WTC11 (cell line): ENCODE measurements around the gene ZSWIM3. TPM values are rescaled to one million over a fixed set of nuclear protein-coding genes. Genes with fewer than 3 reads are reported as not detected.

Source experiments
- ATF1 ChIP-seq: sonication (generic); formaldehyde crosslinking; IDR thresholded peaks from 2 replicates; pipeline ENCODE4 v1.8.1; 2023; ENCODE audit warnings: mild to moderate bottlenecking, moderate library complexity, missing genetic modification reagents
- ELF4 ChIP-seq: sonication (generic); formaldehyde crosslinking; IDR thresholded peaks from 2 replicates; pipeline ENCODE4 v1.8.1; 2022; ENCODE audit warnings: low read depth, mild to moderate bottlenecking, moderate library complexity, missing genetic modification reagents
- FOXK1 ChIP-seq: sonication (generic); formaldehyde crosslinking; IDR thresholded peaks from 2 replicates; pipeline ENCODE4 v1.8.0; 2022; ENCODE audit warnings: mild to moderate bottlenecking, moderate library complexity, missing genetic modification reagents
- FOXP1 ChIP-seq: sonication (generic); formaldehyde crosslinking; IDR thresholded peaks from 2 replicates; pipeline ENCODE4 v1.8.0; 2022; ENCODE audit warnings: missing genetic modification reagents, mild to moderate bottlenecking, moderate library complexity, borderline replicate concordance
- GABPB1 ChIP-seq: sonication (generic); formaldehyde crosslinking; IDR thresholded peaks from 2 replicates; pipeline ENCODE4 v1.8.1; 2023; ENCODE audit warnings: mild to moderate bottlenecking, missing genetic modification reagents
- JAZF1 ChIP-seq: fragments of 250-450 bp; sonication (Bioruptor Pico); IDR thresholded peaks from 2 replicates; pipeline ENCODE4 v1.9.0; 2021; ENCODE audit warnings: moderate library complexity, mild to moderate bottlenecking, inconsistent platforms
- MYBL2 ChIP-seq: sonication (generic); formaldehyde crosslinking; IDR thresholded peaks from 2 replicates; pipeline ENCODE4 v1.8.1; 2023; ENCODE audit warnings: mild to moderate bottlenecking, moderate library complexity, missing genetic modification reagents
- NFATC4 ChIP-seq: fragments of 250-450 bp; sonication (Bioruptor Pico); IDR thresholded peaks from 2 replicates; pipeline ENCODE4 v1.9.0; 2021; ENCODE audit warnings: mild to moderate bottlenecking
- NFYB ChIP-seq: sonication (generic); formaldehyde crosslinking; conservative IDR thresholded peaks from 2 replicates; pipeline ENCODE4 v1.8.0; 2022; ENCODE audit warnings: low read depth, missing genetic modification reagents
- RELA ChIP-seq: sonication (generic); formaldehyde crosslinking; IDR thresholded peaks from 2 replicates; pipeline ENCODE4 v1.8.1; 2022; ENCODE audit warnings: missing genetic modification reagents, mild to moderate bottlenecking, borderline replicate concordance
- RORB ChIP-seq: fragments of 250-450 bp; sonication (Bioruptor Pico); IDR thresholded peaks from 2 replicates; pipeline ENCODE4 v1.9.0; 2021; ENCODE audit warnings: mild to moderate bottlenecking
- SOX15 ChIP-seq: fragments of 250-450 bp; sonication (Bioruptor Pico); IDR thresholded peaks from 2 replicates; pipeline ENCODE4 v1.9.0; 2021; ENCODE audit warnings: mild to moderate bottlenecking
- TEAD4 ChIP-seq: sonication (generic); formaldehyde crosslinking; IDR thresholded peaks from 2 replicates; pipeline ENCODE4 v1.8.0; 2022; ENCODE audit warnings: mild to moderate bottlenecking, missing genetic modification reagents
- ZNF232 ChIP-seq: sonication (generic); formaldehyde crosslinking; IDR thresholded peaks from 2 replicates; pipeline ENCODE4 v1.8.0; 2022; ENCODE audit warnings: mild to moderate bottlenecking, missing genetic modification reagents
- ZNF263 ChIP-seq: sonication (generic); formaldehyde crosslinking; IDR thresholded peaks from 2 replicates; pipeline ENCODE4 v1.8.1; 2022; ENCODE audit warnings: low read depth, mild to moderate bottlenecking, moderate library complexity, missing genetic modification reagents
- total RNA-seq: library from RNA; stranded (reverse); gene quantifications from 3 replicates; pipeline ENCODE4 v1.2.3, GENCODE V29; 2021
- TF ChIP-seq, protein P1 (sequence below): sonication (generic); formaldehyde crosslinking; conservative IDR thresholded peaks from 2 replicates; pipeline ENCODE4 v1.8.1; 2022; ENCODE audit warnings: mild to moderate bottlenecking, missing genetic modification reagents
- TF ChIP-seq, protein P2 (sequence below): sonication (generic); formaldehyde crosslinking; IDR thresholded peaks from 2 replicates; pipeline ENCODE4 v1.8.1; 2022; ENCODE audit warnings: mild to moderate bottlenecking, missing genetic modification reagents, moderate library complexity, borderline replicate concordance
- TF ChIP-seq, protein P3 (sequence below): sonication (generic); formaldehyde crosslinking; IDR thresholded peaks from 2 replicates; pipeline ENCODE4 v1.8.1; 2023; ENCODE audit warnings: mild to moderate bottlenecking, missing genetic modification reagents, borderline replicate concordance
- TF ChIP-seq, protein P4 (sequence below): sonication (generic); formaldehyde crosslinking; IDR thresholded peaks from 2 replicates; pipeline ENCODE4 v1.8.1; 2023; ENCODE audit warnings: mild to moderate bottlenecking, missing genetic modification reagents, moderate library complexity
- TF ChIP-seq, protein P5 (sequence below): fragments of 200-600 bp; IDR thresholded peaks from 2 replicates; pipeline ENCODE4 v1.8.0; 2022; ENCODE audit warnings: antibody characterized with exemption
- TF ChIP-seq, protein P6 (sequence below): fragments of 250-450 bp; sonication (Bioruptor Pico); IDR thresholded peaks from 2 replicates; pipeline ENCODE4 v1.8.0; 2021; ENCODE audit warnings: mild to moderate bottlenecking
- TF ChIP-seq, protein P7 (sequence below): sonication (generic); formaldehyde crosslinking; IDR thresholded peaks from 2 replicates; pipeline ENCODE4 v1.8.0; 2023; ENCODE audit warnings: missing genetic modification reagents, mild to moderate bottlenecking, borderline replicate concordance
- TF ChIP-seq, protein P8 (sequence below): sonication (generic); formaldehyde crosslinking; IDR thresholded peaks from 2 replicates; pipeline ENCODE4 v1.8.1; 2023; ENCODE audit warnings: mild to moderate bottlenecking, missing genetic modification reagents

ZSWIM3 gene
- total RNA-seq, 1 experiment from 2014 or later: 3.4 TPM

DNA sequence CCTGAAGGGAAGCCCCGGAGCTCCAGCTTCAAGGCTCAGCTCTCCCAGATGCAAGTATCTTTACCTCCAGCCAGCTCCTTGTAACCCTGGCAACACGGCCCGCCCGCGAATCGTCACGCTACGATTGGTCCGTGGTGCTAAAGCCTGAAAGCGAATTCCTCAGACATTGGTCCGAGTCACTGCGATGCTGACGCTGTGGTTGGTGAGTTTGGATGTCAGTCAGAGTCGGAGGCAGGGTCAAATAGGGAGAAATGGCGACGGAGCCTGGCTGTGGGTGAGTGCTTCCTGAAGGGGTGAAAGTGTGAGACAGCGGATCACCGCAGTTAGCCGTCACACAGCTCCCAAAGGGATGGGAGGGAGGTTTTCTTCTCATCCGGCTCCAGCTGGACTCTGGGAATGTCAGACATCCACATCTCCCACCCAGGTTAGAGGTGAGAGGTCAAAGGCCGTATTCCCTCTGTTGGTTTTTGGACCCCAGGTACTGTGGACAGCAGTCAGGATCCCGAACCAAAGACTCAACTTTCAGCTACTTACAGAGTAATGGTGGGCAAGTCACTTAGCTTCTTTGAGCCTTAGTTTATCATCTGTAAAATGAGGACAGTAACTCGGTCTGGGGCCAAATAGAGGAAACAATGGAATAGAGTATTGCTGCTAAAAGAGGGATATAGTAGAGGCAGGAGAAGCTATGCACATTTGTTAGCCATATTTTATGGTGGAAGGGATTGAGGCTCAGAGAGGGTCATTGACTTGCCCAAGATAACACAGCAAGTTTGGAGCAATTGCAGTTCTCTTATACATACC lies 23.8 kb downstream of the ZSWIM3 start, which contains the start of gene ZSWIM1 (continued):
- TF ChIP-seq, protein P1, sequence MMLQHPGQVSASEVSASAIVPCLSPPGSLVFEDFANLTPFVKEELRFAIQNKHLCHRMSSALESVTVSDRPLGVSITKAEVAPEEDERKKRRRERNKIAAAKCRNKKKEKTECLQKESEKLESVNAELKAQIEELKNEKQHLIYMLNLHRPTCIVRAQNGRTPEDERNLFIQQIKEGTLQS (CRISPR knock-in tag): no peak
- TF ChIP-seq NFYB (peak; percentile 97), FOXK1 (CRISPR knock-in tag) (no peak), MYBL2 (no peak), ZNF232 (CRISPR knock-in tag) (no peak), FOXP1 (CRISPR knock-in tag) (no peak), SOX15 (CRISPR knock-in tag) (no peak), JAZF1 (CRISPR knock-in tag) (no peak), GABPB1 (CRISPR knock-in tag) (peak; percentile 24; the same call in 1 of the 2 replicates), NFATC4 (no peak), ZNF263 (CRISPR knock-in tag) (no peak), RELA (no peak), TEAD4 (CRISPR knock-in tag) (no peak), ELF4 (CRISPR knock-in tag) (no peak), ATF1 (CRISPR knock-in tag) (no peak), RORB (no peak)
- TF ChIP-seq, protein P2, sequence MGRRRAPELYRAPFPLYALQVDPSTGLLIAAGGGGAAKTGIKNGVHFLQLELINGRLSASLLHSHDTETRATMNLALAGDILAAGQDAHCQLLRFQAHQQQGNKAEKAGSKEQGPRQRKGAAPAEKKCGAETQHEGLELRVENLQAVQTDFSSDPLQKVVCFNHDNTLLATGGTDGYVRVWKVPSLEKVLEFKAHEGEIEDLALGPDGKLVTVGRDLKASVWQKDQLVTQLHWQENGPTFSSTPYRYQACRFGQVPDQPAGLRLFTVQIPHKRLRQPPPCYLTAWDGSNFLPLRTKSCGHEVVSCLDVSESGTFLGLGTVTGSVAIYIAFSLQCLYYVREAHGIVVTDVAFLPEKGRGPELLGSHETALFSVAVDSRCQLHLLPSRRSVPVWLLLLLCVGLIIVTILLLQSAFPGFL: no peak
- TF ChIP-seq, protein P3, sequence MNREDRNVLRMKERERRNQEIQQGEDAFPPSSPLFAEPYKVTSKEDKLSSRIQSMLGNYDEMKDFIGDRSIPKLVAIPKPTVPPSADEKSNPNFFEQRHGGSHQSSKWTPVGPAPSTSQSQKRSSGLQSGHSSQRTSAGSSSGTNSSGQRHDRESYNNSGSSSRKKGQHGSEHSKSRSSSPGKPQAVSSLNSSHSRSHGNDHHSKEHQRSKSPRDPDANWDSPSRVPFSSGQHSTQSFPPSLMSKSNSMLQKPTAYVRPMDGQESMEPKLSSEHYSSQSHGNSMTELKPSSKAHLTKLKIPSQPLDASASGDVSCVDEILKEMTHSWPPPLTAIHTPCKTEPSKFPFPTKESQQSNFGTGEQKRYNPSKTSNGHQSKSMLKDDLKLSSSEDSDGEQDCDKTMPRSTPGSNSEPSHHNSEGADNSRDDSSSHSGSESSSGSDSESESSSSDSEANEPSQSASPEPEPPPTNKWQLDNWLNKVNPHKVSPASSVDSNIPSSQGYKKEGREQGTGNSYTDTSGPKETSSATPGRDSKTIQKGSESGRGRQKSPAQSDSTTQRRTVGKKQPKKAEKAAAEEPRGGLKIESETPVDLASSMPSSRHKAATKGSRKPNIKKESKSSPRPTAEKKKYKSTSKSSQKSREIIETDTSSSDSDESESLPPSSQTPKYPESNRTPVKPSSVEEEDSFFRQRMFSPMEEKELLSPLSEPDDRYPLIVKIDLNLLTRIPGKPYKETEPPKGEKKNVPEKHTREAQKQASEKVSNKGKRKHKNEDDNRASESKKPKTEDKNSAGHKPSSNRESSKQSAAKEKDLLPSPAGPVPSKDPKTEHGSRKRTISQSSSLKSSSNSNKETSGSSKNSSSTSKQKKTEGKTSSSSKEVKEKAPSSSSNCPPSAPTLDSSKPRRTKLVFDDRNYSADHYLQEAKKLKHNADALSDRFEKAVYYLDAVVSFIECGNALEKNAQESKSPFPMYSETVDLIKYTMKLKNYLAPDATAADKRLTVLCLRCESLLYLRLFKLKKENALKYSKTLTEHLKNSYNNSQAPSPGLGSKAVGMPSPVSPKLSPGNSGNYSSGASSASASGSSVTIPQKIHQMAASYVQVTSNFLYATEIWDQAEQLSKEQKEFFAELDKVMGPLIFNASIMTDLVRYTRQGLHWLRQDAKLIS (CRISPR knock-in tag): no peak
- TF ChIP-seq, protein P4, sequence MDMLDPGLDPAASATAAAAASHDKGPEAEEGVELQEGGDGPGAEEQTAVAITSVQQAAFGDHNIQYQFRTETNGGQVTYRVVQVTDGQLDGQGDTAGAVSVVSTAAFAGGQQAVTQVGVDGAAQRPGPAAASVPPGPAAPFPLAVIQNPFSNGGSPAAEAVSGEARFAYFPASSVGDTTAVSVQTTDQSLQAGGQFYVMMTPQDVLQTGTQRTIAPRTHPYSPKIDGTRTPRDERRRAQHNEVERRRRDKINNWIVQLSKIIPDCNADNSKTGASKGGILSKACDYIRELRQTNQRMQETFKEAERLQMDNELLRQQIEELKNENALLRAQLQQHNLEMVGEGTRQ (CRISPR knock-in tag): no peak
- TF ChIP-seq, protein P5, sequence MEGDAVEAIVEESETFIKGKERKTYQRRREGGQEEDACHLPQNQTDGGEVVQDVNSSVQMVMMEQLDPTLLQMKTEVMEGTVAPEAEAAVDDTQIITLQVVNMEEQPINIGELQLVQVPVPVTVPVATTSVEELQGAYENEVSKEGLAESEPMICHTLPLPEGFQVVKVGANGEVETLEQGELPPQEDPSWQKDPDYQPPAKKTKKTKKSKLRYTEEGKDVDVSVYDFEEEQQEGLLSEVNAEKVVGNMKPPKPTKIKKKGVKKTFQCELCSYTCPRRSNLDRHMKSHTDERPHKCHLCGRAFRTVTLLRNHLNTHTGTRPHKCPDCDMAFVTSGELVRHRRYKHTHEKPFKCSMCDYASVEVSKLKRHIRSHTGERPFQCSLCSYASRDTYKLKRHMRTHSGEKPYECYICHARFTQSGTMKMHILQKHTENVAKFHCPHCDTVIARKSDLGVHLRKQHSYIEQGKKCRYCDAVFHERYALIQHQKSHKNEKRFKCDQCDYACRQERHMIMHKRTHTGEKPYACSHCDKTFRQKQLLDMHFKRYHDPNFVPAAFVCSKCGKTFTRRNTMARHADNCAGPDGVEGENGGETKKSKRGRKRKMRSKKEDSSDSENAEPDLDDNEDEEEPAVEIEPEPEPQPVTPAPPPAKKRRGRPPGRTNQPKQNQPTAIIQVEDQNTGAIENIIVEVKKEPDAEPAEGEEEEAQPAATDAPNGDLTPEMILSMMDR: no peak
- TF ChIP-seq, protein P6, sequence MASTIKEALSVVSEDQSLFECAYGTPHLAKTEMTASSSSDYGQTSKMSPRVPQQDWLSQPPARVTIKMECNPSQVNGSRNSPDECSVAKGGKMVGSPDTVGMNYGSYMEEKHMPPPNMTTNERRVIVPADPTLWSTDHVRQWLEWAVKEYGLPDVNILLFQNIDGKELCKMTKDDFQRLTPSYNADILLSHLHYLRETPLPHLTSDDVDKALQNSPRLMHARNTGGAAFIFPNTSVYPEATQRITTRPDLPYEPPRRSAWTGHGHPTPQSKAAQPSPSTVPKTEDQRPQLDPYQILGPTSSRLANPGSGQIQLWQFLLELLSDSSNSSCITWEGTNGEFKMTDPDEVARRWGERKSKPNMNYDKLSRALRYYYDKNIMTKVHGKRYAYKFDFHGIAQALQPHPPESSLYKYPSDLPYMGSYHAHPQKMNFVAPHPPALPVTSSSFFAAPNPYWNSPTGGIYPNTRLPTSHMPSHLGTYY (CRISPR knock-in tag): no peak
- TF ChIP-seq, protein P7, sequence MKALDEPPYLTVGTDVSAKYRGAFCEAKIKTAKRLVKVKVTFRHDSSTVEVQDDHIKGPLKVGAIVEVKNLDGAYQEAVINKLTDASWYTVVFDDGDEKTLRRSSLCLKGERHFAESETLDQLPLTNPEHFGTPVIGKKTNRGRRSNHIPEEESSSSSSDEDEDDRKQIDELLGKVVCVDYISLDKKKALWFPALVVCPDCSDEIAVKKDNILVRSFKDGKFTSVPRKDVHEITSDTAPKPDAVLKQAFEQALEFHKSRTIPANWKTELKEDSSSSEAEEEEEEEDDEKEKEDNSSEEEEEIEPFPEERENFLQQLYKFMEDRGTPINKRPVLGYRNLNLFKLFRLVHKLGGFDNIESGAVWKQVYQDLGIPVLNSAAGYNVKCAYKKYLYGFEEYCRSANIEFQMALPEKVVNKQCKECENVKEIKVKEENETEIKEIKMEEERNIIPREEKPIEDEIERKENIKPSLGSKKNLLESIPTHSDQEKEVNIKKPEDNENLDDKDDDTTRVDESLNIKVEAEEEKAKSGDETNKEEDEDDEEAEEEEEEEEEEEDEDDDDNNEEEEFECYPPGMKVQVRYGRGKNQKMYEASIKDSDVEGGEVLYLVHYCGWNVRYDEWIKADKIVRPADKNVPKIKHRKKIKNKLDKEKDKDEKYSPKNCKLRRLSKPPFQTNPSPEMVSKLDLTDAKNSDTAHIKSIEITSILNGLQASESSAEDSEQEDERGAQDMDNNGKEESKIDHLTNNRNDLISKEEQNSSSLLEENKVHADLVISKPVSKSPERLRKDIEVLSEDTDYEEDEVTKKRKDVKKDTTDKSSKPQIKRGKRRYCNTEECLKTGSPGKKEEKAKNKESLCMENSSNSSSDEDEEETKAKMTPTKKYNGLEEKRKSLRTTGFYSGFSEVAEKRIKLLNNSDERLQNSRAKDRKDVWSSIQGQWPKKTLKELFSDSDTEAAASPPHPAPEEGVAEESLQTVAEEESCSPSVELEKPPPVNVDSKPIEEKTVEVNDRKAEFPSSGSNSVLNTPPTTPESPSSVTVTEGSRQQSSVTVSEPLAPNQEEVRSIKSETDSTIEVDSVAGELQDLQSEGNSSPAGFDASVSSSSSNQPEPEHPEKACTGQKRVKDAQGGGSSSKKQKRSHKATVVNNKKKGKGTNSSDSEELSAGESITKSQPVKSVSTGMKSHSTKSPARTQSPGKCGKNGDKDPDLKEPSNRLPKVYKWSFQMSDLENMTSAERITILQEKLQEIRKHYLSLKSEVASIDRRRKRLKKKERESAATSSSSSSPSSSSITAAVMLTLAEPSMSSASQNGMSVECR (CRISPR knock-in tag): no peak
- TF ChIP-seq, protein P8, sequence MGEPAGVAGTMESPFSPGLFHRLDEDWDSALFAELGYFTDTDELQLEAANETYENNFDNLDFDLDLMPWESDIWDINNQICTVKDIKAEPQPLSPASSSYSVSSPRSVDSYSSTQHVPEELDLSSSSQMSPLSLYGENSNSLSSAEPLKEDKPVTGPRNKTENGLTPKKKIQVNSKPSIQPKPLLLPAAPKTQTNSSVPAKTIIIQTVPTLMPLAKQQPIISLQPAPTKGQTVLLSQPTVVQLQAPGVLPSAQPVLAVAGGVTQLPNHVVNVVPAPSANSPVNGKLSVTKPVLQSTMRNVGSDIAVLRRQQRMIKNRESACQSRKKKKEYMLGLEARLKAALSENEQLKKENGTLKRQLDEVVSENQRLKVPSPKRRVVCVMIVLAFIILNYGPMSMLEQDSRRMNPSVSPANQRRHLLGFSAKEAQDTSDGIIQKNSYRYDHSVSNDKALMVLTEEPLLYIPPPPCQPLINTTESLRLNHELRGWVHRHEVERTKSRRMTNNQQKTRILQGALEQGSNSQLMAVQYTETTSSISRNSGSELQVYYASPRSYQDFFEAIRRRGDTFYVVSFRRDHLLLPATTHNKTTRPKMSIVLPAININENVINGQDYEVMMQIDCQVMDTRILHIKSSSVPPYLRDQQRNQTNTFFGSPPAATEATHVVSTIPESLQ (CRISPR knock-in tag): no peak
